Left lobe of liver (tissue), 2 donors: ENCODE data around the gene GADD45A. TPM values are rescaled to one million over a fixed set of nuclear protein-coding genes. Genes with fewer than 3 reads are reported as not detected.
"Not testable (repeated sequence)": the region's sequence is repeated elsewhere in the genome, so short reads cannot be mapped to it uniquely, and the experiment has no call there.

Experiments
- ATAC-seq: fragments of 200-7000 bp; cut with Tn5 transposase; one replicate; pipeline ENCODE4 v1.9.1; 2020; ENCODE audit warnings: mild to moderate bottlenecking, moderate library complexity
- DNase-seq: peaks from one replicate; pipeline ENCODE4 v3.0.0-alpha.2; 2020; ENCODE audit warnings: low spot score
- total RNA-seq: library from RNA; stranded (reverse); gene quantifications from one replicate; pipeline ENCODE4 v1.2.1, GENCODE V29; 2021
- donor health status: DM: no; HTN: no; CAD: no; lungs with moderate emphysema.
- donor health status: DM: no; HTN: yes; CAD: no.

The GADD45A gene
- total RNA-seq, 1 donor from 2014 or later, result 58.6 TPM

DNA sequence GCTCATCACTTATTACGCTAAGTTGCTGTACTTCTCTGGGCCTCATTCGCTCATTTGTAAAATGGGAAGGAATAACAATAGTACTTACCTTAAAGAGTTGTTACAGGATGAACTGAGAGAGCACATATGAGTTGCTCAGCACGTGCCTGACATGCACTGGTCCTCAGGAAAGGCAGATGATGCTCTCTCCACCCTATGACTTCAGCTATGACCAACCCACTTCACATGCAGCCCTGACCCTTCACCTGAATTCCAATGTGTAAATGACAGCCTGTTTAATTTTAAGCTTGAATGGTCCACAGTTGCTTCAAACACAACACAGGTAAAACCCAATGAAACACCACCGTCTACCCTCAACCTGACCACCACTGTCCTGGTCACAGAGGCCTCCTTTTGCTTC lies 32.9 kb downstream of the GADD45A start:
- DNase-seq (no peak), ATAC-seq (peak; percentile 56)

GRCh38 chr1:67719329-67720196 lies 34.6 kb downstream of the GADD45A start:
- ATAC-seq (no peak), DNase-seq (no peak)

GRCh38 chr1:67721112-67721511 lies 36.1 kb downstream of the GADD45A start:
- no peak for ATAC-seq
- no peak for DNase-seq

- DNase-seq (no peak), ATAC-seq (no peak)
Measured at GRCh38 chr1:67721650-67722291, 36.8 kb downstream of the GADD45A start.

GRCh38 chr1:67722292-67722944 lies 37.4 kb downstream of the GADD45A start:
- peak; percentile 65 for ATAC-seq
- DNase-seq, result no peak

DNA sequence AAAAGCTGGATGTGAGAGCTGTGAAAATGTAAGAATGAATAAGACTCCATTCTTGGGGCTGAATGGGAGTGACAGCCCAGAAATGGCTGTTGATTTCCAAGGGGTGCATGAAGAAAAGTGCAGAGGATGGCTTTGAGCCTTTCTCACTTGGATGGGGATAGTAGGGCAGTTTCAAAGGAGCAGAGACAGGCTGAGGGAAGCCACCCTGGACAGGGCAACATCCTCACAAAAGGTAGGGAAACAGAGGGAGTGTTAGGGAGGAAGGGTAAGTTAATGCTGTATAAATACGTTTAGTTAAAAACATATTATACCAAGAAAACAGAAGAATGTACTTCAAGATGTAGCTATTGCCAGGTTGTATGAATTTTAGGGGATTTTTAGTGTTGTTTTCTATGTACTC lies 38.1 kb downstream of the GADD45A start:
- DNase-seq (no peak), ATAC-seq (no peak)

GRCh38 chr1:67723620-67724019 lies 38.6 kb downstream of the GADD45A start:
- ATAC-seq, result peak; percentile 45

DNA sequence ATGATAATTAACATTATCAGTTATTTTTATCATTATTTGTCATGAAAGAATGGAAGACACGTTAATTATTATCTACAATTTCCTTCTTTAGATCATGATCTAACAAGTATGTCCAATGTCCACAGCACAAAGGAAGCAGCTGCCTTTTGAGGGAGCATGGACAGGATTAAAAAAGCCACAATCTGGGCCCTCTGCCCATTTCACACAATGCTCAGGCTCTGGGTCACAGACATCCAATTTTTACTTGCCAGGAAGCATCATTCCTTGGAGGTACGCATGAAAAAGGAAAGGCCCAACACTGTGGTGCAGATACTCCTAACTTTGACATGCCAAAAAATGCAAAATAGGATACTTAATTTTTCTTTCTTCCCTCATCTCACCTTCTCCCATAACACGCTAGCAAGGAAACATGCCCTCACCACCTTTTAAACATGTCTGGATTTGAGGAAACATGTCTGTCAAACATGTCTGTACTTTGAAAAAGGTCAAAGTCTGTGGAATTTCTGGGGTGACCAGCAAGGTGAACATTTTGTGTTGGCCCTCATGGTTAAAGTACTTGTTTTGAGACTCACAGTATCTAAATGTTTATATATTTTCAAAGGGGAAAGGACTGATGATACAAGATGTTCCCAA lies 40.0 kb downstream of the GADD45A start:
- ATAC-seq, result peak; percentile 51
- DNase-seq, result no peak

More at GRCh38 chr1:67723620-67724019, 38.6 kb downstream of the GADD45A start:
- DNase-seq, result no peak

GRCh38 chr1:67726224-67726623 lies 41.2 kb downstream of the GADD45A start:
- ATAC-seq, result no peak

GRCh38 chr1:67729872-67730271 lies 44.9 kb downstream of the GADD45A start:
- no peak for DNase-seq
- ATAC-seq, result no peak

More at GRCh38 chr1:67726224-67726623, 41.2 kb downstream of the GADD45A start:
- no peak for DNase-seq

GRCh38 chr1:67730312-67730711 lies 45.3 kb downstream of the GADD45A start:
- ATAC-seq, DNase-seq: not testable (repeated sequence)

GRCh38 chr1:67731322-67731721 lies 46.3 kb downstream of the GADD45A start:
- no peak for DNase-seq
- ATAC-seq, result no peak

- DNase-seq, result no peak
- peak; percentile 52 for ATAC-seq
Measured at GRCh38 chr1:67732750-67733151, 47.8 kb downstream of the GADD45A start.

DNA sequence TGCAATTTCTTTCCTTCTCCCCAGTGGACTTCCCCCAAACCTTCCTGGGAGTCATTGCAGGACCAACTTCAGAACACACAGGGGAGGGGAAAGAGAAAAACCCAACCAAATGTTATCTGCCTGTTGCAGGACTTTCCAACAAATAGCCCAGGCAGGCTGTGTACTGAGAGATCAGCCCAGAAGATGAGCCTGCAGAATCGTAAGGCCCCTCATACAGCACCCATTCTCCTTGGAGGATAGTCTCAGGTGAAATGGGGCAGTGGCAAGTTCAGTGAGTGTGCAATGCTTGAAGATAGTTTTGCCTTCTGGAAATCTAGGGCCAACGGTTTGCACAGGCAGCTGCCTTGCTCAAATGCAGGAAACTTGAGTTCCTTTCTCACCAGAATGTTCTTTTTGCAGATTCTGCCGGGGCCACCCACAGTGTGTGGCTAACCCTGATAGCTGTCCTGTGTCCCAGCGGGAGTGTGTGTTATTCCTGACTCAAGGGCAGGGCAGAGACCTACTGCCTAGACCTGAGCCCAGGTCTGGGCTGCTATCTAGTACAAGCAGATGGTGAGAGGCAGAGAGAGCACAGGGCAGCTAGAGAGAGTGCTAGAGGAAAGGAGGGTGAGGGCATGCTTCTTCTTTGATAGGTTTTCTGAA lies 48.8 kb downstream of the GADD45A start:
- ATAC-seq (peak; percentile 37), DNase-seq (no peak)

DNA sequence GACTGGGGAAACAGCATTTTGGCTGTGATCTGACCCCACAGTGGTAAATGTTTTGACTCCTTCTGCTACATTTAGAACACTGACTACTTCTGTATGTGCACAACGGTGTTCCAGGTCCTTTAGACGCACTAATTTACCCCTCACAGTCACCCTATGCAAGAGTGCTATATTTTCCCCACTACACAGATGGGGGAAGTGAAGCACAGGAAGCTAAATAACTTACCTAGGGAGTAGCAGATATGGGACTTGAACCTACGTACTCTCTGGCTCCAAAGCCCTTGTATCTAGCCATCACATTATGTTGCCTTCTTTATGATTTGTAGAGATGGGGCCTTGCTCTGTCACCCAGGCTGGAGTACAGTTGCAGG lies 49.3 kb downstream of the GADD45A start:
- DNase-seq (no peak), ATAC-seq (no peak)

- ATAC-seq (no peak), DNase-seq (no peak)
Measured at GRCh38 chr1:67735206-67735605, 50.2 kb downstream of the GADD45A start.

DNA sequence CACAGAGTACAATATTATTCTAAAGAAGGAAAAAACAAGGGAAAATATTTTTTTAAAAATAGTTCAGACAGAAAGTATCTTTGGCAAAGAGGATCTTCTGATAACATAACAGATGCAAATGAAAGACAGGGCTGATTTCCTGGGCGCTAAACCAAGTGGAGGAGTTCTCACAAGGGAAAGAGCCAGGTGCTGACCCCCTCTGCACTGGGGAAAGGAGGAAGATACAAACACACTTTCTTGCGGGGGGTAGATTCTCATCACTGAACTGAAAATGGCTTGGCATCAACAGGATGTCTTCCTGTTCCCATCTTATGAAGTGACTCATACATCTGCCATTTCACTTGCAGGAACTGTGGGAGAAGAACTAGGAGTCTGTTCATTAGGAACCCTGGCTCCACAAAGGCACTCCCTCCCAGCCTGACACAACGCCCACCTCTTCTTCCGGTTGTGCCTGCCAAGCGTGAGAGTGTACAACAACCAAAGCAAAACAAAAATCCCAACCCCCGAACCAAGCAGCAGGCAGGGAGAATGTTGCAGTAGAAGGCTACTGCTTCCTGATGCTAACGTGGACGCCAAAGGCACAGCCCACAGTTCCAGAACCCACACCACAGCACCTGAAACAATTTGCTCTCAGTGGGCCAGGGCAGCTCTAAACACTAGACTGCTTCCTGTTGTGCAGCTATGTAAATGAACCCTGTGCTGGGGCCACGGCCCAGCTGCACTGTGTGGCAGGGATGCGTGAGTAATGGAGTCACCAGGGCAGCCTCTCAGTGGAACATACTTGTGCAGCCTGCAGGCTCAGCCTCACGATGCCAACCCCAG lies 51.0 kb downstream of the GADD45A start:
- ATAC-seq (peak; percentile 58), DNase-seq (no peak)

GRCh38 chr1:67736750-67737149 lies 51.7 kb downstream of the GADD45A start:
- ATAC-seq, result no peak

GRCh38 chr1:67737875-67738274 lies 52.9 kb downstream of the GADD45A start:
- ATAC-seq (no peak), DNase-seq (no peak)

More at GRCh38 chr1:67736750-67737149, 51.7 kb downstream of the GADD45A start:
- DNase-seq, result no peak
